Skeletal muscle cell (primary cell): ENCODE data around the gene CETP.

Source experiments
- DNase-seq: peaks from one replicate; pipeline ENCODE4 v3.0.0-alpha.2; 2010; ENCODE audit warnings: low read depth
- H3K4me3 ChIP-seq: 2 replicates; pipeline ENCODE4 v1.5.1; 2011; ENCODE audit warnings: low read depth, mild to moderate bottlenecking, control low read depth, low read length, moderate library complexity

The CETP gene

DNA sequence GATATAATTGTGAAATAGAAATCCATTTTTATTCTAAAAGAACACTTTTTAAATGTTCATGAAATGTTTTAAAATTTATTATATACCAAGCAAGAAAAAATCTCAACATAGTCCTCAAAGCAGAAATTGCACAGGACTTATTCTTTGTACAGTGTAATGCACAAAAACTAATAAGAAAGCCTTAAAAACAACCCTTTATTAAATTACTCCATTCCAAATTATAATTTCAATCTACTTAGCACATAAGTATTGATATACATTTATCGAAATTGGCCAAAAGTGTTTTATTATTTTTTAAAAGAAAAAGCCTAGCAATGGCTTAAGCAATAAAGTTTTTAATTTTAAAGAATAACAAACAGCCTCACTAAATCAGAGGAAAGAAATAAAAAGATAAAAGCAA, 46.7 kb downstream of the CETP start:
- H3K4me3 ChIP-seq, result no peak overlapping the region
- DNase-seq, result no peak

DNA sequence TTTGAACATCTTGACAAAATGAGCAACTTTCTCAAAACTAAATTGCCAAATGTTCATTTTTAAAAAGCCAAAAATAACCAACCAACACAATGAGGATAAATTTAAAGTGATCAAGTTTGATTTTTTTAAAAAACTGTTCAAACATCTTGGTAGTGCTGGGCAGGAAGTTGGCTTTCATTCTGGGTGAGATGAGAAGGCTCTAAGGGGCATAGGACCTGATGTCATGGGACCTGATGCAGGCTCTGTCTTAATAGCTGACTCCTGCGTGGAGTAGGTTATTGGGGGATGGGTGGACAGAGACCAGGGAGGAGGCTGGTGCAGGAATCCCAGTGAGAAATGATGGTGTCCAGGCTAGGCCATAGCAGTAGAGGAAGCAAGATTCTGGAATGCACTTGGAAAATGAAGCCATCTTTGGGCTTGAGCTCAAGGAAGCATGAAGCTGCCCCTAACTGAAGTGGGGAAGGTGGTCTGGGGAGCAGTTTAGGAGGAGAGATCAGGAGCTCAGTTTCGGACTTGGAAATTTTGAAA, 48.0 kb downstream of the CETP start:
- H3K4me3 ChIP-seq, result no peak overlapping the region
- DNase-seq, result no peak

DNA sequence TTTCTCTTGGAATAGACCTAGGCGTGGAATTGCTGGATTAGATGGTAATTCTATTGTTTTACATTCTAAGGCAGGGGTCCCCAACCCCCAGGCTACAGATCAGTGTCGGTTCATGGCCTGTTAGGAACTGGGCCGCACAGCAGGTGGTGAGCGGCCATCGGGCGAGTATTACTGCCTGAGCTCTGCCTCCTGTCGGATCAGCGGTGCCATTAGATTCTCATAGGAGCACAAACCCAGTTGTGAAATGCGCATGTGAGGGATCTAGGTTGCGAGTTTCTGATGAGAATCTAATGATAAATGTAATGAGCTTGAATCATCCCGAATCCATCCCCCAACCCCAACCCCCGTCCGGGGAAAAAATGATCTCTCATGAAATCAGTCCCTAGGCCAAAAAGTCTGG, 50.6 kb downstream of the CETP start:
- H3K4me3 ChIP-seq, result no peak overlapping the region
- DNase-seq, result no peak

DNA sequence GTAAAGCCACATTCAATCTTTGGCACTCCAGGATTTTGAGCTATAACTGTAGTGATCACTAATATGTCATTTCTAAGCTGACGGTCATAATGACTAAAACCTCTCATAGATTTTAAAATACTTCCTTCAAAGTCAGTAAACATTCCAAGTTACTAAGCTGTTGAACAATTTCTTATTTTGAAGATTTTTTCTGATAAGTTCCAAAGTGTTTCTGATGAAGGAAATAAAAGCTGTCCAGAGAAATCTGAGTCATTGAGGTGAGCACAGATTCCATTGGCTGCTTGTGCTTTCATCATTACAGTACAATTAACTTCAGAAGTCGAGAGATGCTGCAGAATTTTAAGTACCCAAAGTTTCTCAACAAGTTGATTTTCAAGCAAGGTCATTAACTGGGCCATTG, 51.5 kb downstream of the CETP start:
- H3K4me3 ChIP-seq, result no peak overlapping the region
- DNase-seq, result no peak

DNA sequence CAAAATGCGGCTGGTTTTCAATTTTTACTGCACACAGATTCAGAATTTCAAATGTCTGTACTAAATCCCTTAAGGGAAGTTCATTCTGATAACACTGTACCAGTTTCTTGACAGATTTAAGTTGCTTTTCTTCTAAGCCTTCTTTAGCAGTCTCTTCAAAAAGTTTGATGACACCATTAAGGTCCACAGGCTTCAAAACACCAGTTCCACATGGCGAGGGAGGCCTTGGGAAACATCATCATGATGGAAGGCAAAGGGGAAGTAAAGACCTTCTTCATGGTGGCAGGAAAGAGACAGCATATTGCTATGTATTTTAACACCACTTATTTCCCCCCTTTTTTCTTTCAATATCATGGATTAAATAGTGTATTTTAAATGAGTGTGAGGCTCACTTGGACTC, 52.2 kb downstream of the CETP start:
- no peak for DNase-seq
- no peak overlapping the region for H3K4me3 ChIP-seq

DNA sequence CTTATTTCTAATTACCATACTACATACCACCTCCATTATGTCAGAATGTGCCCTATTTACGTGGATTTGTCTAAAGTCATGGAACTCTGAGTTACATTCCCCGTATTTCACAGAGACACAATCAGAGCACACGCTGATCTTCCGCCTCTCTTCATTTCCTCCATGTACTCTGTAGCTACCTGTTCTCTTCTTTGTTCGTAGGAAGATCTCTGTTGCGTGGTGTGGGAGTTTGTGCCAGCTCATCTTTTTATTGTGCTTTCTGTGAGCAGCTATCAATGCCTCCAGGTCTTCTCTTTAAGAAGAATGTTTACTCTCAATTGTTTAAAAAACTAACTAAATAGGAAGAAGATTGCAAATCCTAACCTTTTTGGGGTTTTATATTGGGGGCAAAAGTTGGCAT, 54.6 kb downstream of the CETP start:
- DNase-seq, result no peak
- no peak overlapping the region for H3K4me3 ChIP-seq

DNA sequence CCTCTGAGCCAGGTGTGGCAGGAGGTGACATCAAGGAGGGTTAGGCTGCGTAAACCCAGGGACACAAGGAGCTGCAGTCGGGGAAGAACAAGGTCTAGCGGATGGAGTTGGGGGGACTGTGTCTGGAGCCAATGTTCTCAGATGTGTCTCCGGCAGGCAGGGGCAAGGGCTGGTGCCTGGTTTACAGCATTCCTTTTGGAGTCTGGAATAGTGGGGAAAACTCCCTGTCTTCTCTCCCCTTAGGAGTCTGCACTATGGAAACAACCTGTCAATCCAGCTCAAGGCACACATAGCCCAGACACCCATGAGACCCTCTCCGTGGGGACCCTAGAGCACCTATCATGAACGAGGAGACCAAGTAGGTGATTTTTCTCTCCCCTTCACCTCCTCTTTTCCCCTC, 55.1 kb downstream of the CETP start:
- H3K4me3 ChIP-seq, result no peak overlapping the region
- no peak for DNase-seq

DNA sequence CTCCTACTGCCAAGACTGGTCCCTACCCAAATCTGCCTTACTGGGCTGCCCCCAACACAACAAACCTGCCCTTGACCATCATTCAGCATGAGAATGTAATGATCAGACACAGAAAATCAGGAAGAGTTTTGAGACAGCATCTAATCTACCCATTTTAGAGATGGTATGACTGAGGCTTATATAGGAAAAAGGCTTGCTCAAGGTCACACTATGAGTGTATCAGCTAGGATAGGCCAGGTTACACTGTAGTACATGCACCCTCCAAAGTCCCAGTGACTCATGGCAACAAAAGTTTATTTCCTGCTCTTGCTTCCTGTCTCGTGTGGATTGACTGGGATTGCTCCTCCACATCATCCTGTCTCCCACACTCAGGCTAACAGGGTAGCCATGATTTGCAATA, 55.5 kb downstream of the CETP start:
- no peak for DNase-seq
- no peak overlapping the region for H3K4me3 ChIP-seq

DNA sequence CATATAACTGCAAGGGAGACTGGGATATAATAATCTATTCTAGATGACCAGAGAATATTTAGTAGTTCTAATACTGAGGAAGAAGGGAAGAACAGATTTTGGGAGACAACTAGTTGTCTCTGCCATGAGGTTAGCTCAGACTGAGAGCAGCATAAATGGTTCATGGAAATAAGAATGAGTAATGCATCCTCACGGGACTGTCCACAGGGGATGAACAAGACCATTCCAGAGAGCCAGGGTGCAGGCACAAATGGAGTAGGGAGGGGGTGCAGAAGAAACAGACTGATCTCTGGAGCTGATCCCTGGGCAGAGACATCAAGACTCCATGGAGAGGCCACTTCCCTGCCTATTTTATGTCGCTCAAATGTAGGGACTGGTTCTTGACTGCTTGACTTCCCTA, 58.0 kb downstream of the CETP start:
- DNase-seq, result no peak
- no peak overlapping the region for H3K4me3 ChIP-seq

DNA sequence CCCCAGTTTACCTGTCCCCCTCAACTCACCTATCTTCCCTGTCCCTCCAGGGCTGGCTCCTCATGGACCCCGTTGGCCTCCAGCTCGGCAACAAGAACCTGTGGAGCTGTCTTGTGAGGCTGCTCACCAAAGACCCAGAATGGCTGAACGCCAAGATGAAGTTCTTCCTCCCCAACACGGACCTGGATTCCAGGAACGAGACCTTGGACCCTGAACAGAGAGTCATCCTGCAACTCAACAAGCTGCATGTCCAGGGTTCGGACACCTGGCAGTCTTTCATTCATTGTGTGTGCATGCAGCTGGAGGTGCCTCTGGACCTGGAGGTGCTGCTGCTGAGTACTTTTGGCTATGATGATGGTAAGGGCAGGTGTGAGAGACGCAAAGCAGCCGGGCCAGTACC, 58.9 kb downstream of the CETP start:
- no peak for DNase-seq
- no peak overlapping the region for H3K4me3 ChIP-seq

DNA sequence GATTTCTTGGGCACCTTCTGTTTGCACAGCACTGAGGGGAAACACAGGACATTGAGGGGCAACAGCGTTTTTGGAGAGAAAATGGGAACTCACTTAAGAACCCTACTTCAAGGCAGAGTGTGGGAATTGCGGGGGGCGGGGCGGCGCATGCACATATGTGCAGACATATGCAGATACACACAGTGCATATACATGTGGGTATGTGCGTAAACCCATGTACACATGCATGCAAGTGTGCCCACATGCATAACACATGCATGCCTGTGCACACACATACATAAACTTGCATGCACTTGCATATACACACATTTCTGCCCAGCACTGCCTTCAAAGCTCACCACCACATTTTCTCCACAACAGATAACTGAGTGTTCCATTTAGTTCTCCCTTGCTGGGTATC, 60.0 kb downstream of the CETP start:
- DNase-seq, result no peak

DNA sequence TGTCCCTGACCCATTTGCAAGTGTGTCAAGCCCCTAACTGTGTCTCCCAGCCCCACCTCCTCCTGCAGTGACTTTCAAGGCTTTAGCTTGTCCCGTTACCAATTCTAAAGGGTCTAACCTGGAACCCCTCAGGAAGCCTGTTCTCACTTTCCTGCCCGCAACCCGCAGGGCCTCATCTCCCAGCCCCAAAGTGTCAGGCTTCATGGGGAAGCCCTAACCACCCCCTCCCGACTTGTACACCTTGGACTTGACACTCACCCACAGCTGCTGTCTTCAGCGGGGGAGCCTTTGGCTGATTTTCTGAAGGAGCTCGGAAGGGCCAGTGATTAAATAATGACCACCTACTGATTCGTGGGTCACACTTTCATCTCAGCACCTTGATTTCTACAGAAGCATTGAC, 60.7 kb downstream of the CETP start:
- H3K4me3 ChIP-seq, result no peak overlapping the region
- DNase-seq, result no peak

More for the DNA sequence above, 60.0 kb downstream of the CETP start:
- no peak overlapping the region for H3K4me3 ChIP-seq

DNA sequence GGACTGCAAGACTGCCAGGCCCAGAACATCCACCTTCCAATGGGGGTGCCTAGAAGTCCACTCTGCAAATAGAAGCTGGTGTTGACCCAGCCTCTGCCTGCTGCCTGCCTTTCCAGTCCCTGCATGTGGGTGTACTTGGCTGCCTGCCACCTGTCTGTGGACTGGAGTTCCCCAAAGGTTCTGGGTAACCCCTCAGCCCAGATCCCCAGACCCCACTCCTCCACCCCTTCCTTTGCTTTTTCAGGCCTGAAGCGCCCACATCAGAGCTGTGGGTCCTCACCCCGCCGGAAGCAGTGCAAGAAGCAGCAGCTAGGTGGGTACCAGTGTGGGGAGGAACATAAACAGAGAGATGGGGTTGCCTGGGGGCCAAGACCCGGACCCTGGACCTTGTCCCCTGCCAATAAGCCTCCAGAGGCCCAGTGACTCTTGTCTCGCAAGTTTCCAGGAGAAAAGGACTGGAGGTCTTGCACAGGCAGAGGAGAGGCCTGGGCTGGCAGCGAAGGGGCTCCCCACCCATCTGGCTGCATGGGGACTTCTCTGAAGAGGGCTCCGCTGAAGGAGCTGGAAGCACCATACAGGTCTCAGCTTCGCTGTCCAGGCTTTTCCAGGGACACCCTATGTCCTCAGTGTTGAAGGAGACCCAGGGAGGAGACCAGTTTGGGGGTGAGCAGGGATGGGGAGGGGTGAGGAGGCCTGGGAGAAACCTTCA, 61.9 kb downstream of the CETP start:
- no peak for DNase-seq

DNA sequence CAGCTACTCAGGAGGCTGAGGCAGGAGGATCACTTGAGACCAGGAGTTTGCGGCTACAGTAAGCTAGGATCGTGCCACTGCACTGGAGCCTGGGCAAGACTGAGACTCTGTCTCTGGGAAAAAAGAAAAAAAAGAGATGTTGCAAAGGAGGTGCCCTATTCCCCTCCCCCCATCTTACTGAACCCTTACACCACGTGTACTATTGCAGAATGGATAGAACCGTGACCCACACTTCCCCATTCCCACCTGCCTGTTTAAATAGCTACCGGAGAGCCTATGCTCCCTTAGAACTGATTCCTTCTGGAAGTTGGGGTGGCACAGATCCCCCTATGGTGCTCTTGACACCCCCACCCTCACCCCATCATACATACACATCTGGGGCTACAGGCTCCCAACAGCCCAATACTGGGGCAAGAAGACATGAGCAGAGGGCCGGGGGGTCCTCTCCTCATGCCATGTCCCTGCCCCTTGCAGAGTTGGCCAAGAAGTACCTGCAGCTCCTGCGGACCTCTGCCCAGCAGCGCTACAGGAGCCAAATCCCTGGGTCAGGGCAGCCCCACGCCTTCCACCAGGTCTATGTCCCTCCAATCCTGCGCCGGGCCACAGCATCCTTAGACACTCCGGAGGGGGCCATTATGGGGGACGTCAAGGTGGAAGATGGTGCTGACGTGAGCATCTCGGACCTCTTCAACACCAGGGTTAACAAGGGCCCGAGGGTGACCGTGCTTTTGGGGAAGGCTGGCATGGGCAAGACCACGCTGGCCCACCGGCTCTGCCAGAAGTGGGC, 63.3 kb downstream of the CETP start:
- no peak overlapping the region for H3K4me3 ChIP-seq

More for the DNA sequence above, 61.9 kb downstream of the CETP start:
- H3K4me3 ChIP-seq, result no peak overlapping the region

DNA sequence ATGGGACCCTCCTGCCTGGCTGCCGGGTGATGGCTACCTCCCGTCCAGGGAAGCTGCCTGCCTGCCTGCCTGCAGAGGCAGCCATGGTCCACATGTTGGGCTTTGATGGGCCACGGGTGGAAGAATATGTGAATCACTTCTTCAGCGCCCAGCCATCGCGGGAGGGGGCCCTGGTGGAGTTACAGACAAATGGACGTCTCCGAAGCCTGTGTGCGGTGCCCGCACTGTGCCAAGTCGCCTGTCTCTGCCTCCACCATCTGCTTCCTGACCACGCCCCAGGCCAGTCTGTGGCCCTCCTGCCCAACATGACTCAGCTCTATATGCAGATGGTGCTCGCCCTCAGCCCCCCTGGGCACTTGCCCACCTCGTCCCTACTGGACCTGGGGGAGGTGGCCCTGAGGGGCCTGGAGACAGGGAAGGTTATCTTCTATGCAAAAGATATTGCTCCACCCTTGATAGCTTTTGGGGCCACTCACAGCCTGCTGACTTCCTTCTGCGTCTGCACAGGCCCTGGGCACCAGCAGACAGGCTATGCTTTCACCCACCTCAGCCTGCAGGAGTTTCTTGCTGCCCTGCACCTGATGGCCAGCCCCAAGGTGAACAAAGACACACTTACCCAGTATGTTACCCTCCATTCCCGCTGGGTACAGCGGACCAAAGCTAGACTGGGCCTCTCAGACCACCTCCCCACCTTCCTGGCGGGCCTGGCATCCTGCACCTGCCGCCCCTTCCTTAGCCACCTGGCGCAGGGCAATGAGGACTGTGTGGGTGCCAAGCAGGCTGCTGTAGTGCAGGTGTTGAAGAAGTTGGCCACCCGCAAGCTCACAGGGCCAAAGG, 64.4 kb downstream of the CETP start:
- DNase-seq, result no peak
- H3K4me3 ChIP-seq, result no peak overlapping the region

More for the DNA sequence above, 63.3 kb downstream of the CETP start:
- DNase-seq, result no peak

DNA sequence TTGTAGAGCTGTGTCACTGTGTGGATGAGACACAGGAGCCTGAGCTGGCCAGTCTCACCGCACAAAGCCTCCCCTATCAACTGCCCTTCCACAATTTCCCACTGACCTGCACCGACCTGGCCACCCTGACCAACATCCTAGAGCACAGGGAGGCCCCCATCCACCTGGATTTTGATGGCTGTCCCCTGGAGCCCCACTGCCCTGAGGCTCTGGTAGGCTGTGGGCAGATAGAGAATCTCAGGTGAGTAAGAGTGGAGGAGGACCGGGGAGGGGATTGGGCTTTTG, 65.0 kb downstream of the CETP start:
- no peak overlapping the region for H3K4me3 ChIP-seq

DNA sequence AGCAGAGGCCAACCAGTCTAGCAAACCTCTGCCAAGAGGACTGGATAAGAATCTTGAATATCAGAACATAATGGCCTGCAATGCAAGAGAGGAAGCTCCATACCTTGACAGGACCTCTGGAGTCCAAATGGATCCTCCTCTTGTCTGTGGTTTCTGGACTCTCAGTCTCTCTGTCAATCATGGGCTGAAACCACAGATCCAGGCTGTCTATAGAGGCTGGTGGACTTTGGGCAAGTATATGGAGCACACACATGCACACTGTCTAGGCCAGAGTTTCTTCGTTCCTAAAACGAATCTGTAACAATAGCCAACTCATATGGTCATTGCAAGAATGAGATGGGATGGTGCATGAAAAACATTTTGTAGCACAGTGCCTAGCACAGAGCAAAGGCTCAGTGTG, 65.3 kb downstream of the CETP start:
- no peak for DNase-seq
- H3K4me3 ChIP-seq, result no peak overlapping the region

More for the DNA sequence above, 65.0 kb downstream of the CETP start:
- DNase-seq, result no peak

DNA sequence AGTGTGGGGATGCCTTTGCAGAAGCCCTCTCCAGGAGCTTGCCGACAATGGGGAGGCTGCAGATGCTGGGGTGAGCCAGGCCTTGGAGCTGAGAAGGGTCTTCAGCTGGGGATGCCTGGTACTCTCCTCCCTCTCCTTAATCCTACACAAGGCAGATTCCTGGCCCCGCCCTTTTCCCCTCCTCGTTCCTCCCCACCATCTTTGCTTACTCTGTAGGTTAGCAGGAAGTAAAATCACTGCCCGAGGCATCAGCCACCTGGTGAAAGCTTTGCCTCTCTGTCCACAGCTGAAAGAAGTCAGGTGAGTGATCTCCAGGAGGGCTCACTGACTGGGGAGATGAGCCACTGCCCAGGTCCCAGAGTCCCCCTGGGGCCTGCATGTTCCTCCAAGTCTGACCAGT, 66.3 kb downstream of the CETP start:
- no peak overlapping the region for H3K4me3 ChIP-seq
- DNase-seq, result no peak

DNA sequence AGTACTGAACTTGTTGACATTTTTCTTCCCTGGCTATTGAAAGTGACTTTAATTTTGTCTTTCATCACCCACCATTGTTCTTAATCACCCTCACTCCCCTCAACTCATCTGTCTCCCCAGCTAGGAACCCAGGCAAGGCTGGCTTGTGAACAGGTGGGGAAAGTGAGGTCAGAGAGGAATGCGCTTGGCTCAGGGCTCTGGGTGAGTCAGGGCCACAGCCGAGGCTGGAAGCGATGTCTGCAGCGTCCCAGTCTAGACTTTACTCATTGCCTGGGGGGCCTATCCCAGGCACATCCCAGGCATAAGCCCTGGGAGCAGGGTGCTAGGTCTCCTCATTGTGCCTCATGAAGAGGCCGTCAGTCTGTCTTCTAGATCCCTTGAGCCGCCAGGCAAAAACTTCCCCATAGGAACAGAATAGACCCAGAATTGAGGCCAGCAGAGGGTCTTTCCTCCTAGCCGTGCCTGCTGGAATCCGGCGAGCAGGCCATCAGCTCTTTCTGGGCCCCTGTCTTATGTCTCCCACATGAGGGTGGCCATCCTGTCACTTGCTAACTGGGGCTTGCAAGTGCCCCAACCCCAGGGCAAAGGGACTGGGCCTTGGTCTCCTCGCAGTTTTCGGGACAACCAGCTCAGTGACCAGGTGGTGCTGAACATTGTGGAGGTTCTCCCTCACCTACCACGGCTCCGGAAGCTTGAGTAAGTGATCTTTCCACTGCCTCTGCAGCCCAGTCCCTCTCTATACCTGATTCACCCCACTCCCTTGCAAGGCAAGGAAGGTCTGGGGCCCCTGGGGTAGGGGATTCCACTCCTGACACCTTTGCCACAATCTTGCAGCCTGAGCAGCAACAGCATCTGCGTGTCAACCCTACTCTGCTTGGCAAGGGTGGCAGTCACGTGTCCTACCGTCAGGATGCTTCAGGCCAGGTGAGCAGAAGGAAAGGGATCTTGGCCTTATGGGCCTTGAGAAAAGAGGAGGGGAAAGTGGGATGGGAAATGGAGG, 67.7 kb downstream of the CETP start:
- DNase-seq, result no peak
- H3K4me3 ChIP-seq, result no peak overlapping the region
